IMR-90 (cell line): ENCODE results near the gene ARPIN. TPM values are rescaled to one million over a fixed set of nuclear protein-coding genes. Genes with fewer than 3 reads are reported as not detected.

Source experiments
- ATAC-seq: fragments of 200-7000 bp; cut with Tn5 transposase; 2 replicates; pipeline ENCODE4 v1.9.1; 2020; ENCODE audit warnings: low read depth, mild to moderate bottlenecking, moderate library complexity
- BruUV-seq: library from RNA; stranded (reverse); fragments of 400-500 nt; replicated peaks from 2 replicates; lab custom pipeline; 2021; lab: Mats Ljungman, UMichigan
- CTCF ChIA-PET: fragments of 300-600 bp; formaldehyde crosslinking; extraction: SDS; loops from one replicate; lab custom pipeline; 2021; ENCODE audit warnings: antibody characterized with exemption; lab: Yijun Ruan, JAX
- POLR2A ChIA-PET: fragments of 300-600 bp; sonication (Branson Sonifier 250); formaldehyde crosslinking; loops from one replicate; lab custom pipeline; 2022; ENCODE audit warnings: antibody characterized with exemption; ENCODE audit not compliant: unreplicated experiment; lab: Charles Lee
- DNase-seq: peaks from one replicate; pipeline ENCODE4 v3.0.0; 2013
- H2AFZ ChIP-seq: replicated peaks from 2 replicates; pipeline ENCODE3; 2013; ENCODE audit warnings: low read length, mild to moderate bottlenecking; ENCODE audit not compliant: poor library complexity
- H2AK5ac ChIP-seq: 2 replicates; pipeline ENCODE4 v1.6.1; 2013; ENCODE audit warnings: low read depth, low read length, inconsistent platforms
- H2AK9ac ChIP-seq: replicated peaks from 2 replicates; pipeline ENCODE3; 2013; ENCODE audit warnings: mild to moderate bottlenecking, low read depth, low read length, moderate library complexity; ENCODE audit not compliant: poor library complexity
- H2BK120ac ChIP-seq: 2 replicates; pipeline ENCODE4 v1.6.1; 2013; ENCODE audit warnings: low read depth, low read length, inconsistent platforms
- H2BK15ac ChIP-seq: 3 replicates; pipeline ENCODE4 v1.6.1; 2013; ENCODE audit warnings: low read depth, low read length, inconsistent platforms
- H2BK20ac ChIP-seq: 2 replicates; pipeline ENCODE4 v1.6.1; 2013; ENCODE audit warnings: low read depth, mild to moderate bottlenecking, inconsistent platforms, low read length, moderate library complexity
- H2BK5ac ChIP-seq: 2 replicates; pipeline ENCODE4 v1.6.1; 2013; ENCODE audit warnings: mild to moderate bottlenecking, low read depth, low read length, inconsistent platforms; ENCODE audit not compliant: poor library complexity, severe bottlenecking
- H3K14ac ChIP-seq: replicated peaks from 2 replicates; pipeline ENCODE4 v1.6.1; 2013; ENCODE audit warnings: low read depth, low read length, inconsistent platforms
- H3K18ac ChIP-seq: 2 replicates; pipeline ENCODE4 v1.6.1; 2013; ENCODE audit warnings: low read depth, low read length, control low read depth
- H3K23ac ChIP-seq: 2 replicates; pipeline ENCODE4 v1.6.1; 2013; ENCODE audit warnings: low read depth, low read length, inconsistent platforms
- H3K27ac ChIP-seq: 2 replicates; pipeline ENCODE4 v1.5.1; 2013; ENCODE audit warnings: mild to moderate bottlenecking, control low read depth, low read length; ENCODE audit not compliant: insufficient read depth
- H3K27me3 ChIP-seq: 2 replicates; pipeline ENCODE4 v1.6.1; 2013; ENCODE audit warnings: low read length; ENCODE audit not compliant: control insufficient read depth, insufficient read depth
- H3K36me3 ChIP-seq: 2 replicates; pipeline ENCODE4 v1.6.1; 2013; ENCODE audit warnings: low read length, mixed read lengths; ENCODE audit not compliant: control insufficient read depth, insufficient read depth
- H3K4ac ChIP-seq: 2 replicates; pipeline ENCODE4 v1.6.1; 2013; ENCODE audit warnings: low read depth, low read length, inconsistent platforms
- H3K4me1 ChIP-seq: 2 replicates; pipeline ENCODE4 v1.6.1; 2013; ENCODE audit warnings: low read length, mixed read lengths; ENCODE audit not compliant: control insufficient read depth, insufficient read depth
- H3K4me2 ChIP-seq: 2 replicates; pipeline ENCODE4 v1.6.1; 2013; ENCODE audit warnings: low read depth, mild to moderate bottlenecking, control low read depth, low read length, moderate library complexity
- H3K4me3 ChIP-seq: 2 replicates; pipeline ENCODE4 v1.5.1; 2013; ENCODE audit warnings: low read depth, mild to moderate bottlenecking, control low read depth, low read length, moderate library complexity; ENCODE audit not compliant: insufficient read depth
- H3K56ac ChIP-seq: 2 replicates; pipeline ENCODE4 v1.6.1; 2013; ENCODE audit warnings: low read length, inconsistent platforms; ENCODE audit not compliant: insufficient read depth; ENCODE audit errors: extremely low read depth
- H3K79me1 ChIP-seq, 2 experiments: 2 replicates each; pipeline ENCODE4 v1.6.1; 2013; ENCODE audit warnings: low read length in 2 of 2, inconsistent platforms in 1 of 2, low read depth in 1 of 2
- H3K9ac ChIP-seq: 2 replicates; pipeline ENCODE4 v1.6.1; 2013; ENCODE audit warnings: low read depth, low read length, control low read depth
- H3K9me1 ChIP-seq: 2 replicates; pipeline ENCODE4 v1.6.1; 2013; ENCODE audit warnings: low read length, inconsistent platforms; ENCODE audit not compliant: insufficient read depth
- H3K9me3 ChIP-seq: 2 replicates; pipeline ENCODE4 v1.6.1; 2013; ENCODE audit warnings: low read length; ENCODE audit not compliant: control insufficient read depth, insufficient read depth
- H4K20me1 ChIP-seq: 2 replicates; pipeline ENCODE4 v1.6.1; 2013; ENCODE audit warnings: low read length, inconsistent platforms; ENCODE audit not compliant: insufficient read depth
- H4K5ac ChIP-seq: 2 replicates; pipeline ENCODE4 v1.6.1; 2013; ENCODE audit warnings: mild to moderate bottlenecking, low read depth, low read length, control low read depth
- H4K8ac ChIP-seq, 2 experiments: 2 replicates each; pipeline ENCODE4 v1.6.1; 2013; ENCODE audit warnings: low read depth in 2 of 2, low read length in 2 of 2, control low read depth in 1 of 2, inconsistent platforms in 1 of 2
- H4K91ac ChIP-seq: 2 replicates; pipeline ENCODE4 v1.6.1; 2013; ENCODE audit warnings: low read depth, low read length, inconsistent platforms; ENCODE audit not compliant: insufficient read depth
- FOS ChIP-seq: fragments of 150-350 bp; IDR thresholded peaks from 2 replicates; pipeline ENCODE4 v1.6.1; 2016; ENCODE audit warnings: low read depth, low read length
- NFE2L2 ChIP-seq: fragments of 150-350 bp; IDR thresholded peaks from 2 replicates; pipeline ENCODE4 v1.6.1; 2016; ENCODE audit warnings: low read depth, mild to moderate bottlenecking, low read length
- WGBS, 2 experiments: methylation state at CpG; one replicate each; pipeline versions ENCODE4 v1.1.5 to v1.1.7; 2013; ENCODE audit warnings: missing lambda C conversion rate in 2 of 2; ENCODE audit not compliant: insufficient read length in 1 of 2; ENCODE audit errors: extremely low coverage in 2 of 2; 5-methylcytosine and 5-hydroxymethylcytosine counted together
- dilution Hi-C: fragments of 300-500 bp; cut with HindIII; formaldehyde crosslinking; loops from one replicate; pipeline ENCODE4 v1.14.3; 2018; ENCODE audit warnings: low sequenced_read_pairs; ENCODE audit not compliant: unreplicated experiment
- in situ Hi-C: fragments of 300-500 bp; cut with MboI; formaldehyde crosslinking; loops from 3 replicates; pipeline ENCODE4 v1.14.3; 2019; ENCODE audit warnings: low sequenced_read_pairs, inconsistent platforms, mixed read lengths
- intact Hi-C: fragments of 100-400 bp; cut with micrococcal nuclease; formaldehyde crosslinking; loops from 2 replicates; pipeline ENCODE4 v1.10.0; 2022
- microRNA-seq, 2 experiments: library from miRNA; stranded (forward) in 1 of 2; unstranded in 1 of 2; fragments of 10-50 nt in 1 of 2; fragments of <30 nt in 1 of 2; gene quantifications in 1 of 2; microRNA quantifications in 1 of 2; one replicate each; pipeline versions ENCODE3 to v1.1.0; 2013 to 2020; ENCODE audit not compliant: insufficient read depth in 1 of 2, insufficient read length in 1 of 2, unreplicated experiment in 1 of 2
- polyA plus RNA-seq, 3 experiments: library from polyadenylated mRNA; depleted of rRNA; stranded (reverse); fragments of >200 nt; gene quantifications; 2 replicates each; pipeline ENCODE4 v1.2.3, GENCODE V29; 2012; ENCODE audit warnings: low replicate concordance in 1 of 3
- small RNA-seq, 5 experiments: library from RNA; depleted of rRNA; stranded (forward); fragments of <200 nt; gene quantifications; one replicate each; pipeline ENCODE3, GENCODE V24; 2012
- total RNA-seq: library from RNA; depleted of rRNA; stranded (reverse); fragments of >200 nt; gene quantifications from 2 replicates; pipeline ENCODE4 v1.2.3, GENCODE V29; 2012; rRNA removed
- TF ChIP-seq, protein P1 (sequence below): fragments of 150-350 bp; IDR thresholded peaks from 2 replicates; pipeline ENCODE4 v1.6.1; 2016; ENCODE audit warnings: low read depth, mild to moderate bottlenecking, low read length, moderate library complexity, borderline replicate concordance

ARPIN gene
- total and polyA plus RNA-seq, 2 of the 4 experiments (the other 2 are of a cell fraction) = 3.9 to 8.8 TPM

DNA sequence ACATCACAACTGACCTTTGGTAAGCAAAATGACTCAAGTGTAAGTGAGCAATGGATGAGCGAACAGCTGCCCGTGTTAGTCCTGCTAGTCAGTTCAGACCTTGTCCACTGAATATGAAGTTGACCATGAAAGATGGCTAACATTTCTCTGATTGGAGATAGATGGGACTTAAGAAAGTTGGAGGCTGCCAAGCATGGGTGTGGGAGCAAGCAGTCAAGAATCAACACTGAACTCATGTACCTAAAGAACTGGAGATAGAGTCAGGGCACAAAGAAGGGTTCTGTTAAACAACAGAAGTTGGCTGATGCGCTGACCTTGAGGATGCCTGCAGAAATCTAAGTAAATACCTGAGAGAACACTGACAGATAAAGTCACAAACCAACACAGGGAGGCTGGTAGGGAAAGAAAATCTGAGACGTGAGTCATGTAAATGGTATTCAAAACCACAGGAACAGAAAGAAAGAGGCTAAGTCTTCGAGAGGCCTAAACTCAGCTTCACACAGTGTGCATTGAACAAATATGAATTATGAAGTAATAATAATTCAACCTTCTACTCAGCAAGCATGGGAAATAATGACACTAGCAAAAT lies 67.4 kb downstream of the ARPIN start:
- Histone ChIP-seq H4K20me1 (peaks cover 3% of the 10 kb centered on the region; the same call in 1 of the 2 replicates), H3K4me2 (peak overlapping the region; percentile 68), H3K4me3 (no peak overlapping the region), H2BK15ac (peak overlapping the region; percentile 94; the same call in 2 of the 3 replicates), H4K8ac (peak overlapping the region; percentile 39 to 86; a peak in 3 of 4 replicates), H2BK5ac (peak overlapping the region; percentile 93), H2AK5ac (peak overlapping the region; percentile 79), H2BK20ac (peak overlapping the region; percentile 87), H3K79me1 (peaks cover 3 to 40% of the 10 kb centered on the region in 2 experiments; a peak in 3 of 4 replicates), H4K5ac (peak overlapping the region; percentile 69; the same call in 1 of the 2 replicates), H2AK9ac (peak overlapping the region; percentile 70), H3K9me3 (no peaks in the 10 kb centered on the region), H3K27me3 (no peaks in the 10 kb centered on the region), H3K4me1 (peaks cover 14% of the 10 kb centered on the region), H2AFZ (peak overlapping the region; percentile 50), H3K4ac (peak overlapping the region; percentile 89), H3K18ac (peak overlapping the region; percentile 78), H3K9ac (no peak overlapping the region), H3K36me3 (no peaks in the 10 kb centered on the region), H4K91ac (peak overlapping the region; percentile 88), H3K23ac (peak overlapping the region; percentile 91), H2BK120ac (peak overlapping the region; percentile 95), H3K27ac (peak overlapping the region; percentile 94), H3K9me1 (peaks cover 7% of the 10 kb centered on the region), H3K14ac (peak overlapping the region; percentile 82), H3K56ac (peak overlapping the region; percentile 68)
- BruUV-seq = no TSS peak
- ATAC-seq (peak; percentile 90), DNase-seq (peak; percentile 92)
- WGBS, 2 experiments = 8% methylated on average over 2 of the region's 5 CpGs; no CpG with 5 or more reads in 1 of the 2 experiments
- CTCF ChIA-PET = interaction anchor here (0.5 kb wide), 1 partner anchor 27 kb away, joined by 3 read pairs; no protein-coding TSS in a partner anchor
- intact Hi-C loops (loop anchor here (5.0 kb wide), 1 partner anchor 73 kb away; no protein-coding TSS in a partner anchor), dilution Hi-C loops (no loop called here), in situ Hi-C loops (no loop called here)
- TF ChIP-seq FOS = peak; percentile 71; the same call in 1 of the 2 replicates
- TF ChIP-seq, protein P1, sequence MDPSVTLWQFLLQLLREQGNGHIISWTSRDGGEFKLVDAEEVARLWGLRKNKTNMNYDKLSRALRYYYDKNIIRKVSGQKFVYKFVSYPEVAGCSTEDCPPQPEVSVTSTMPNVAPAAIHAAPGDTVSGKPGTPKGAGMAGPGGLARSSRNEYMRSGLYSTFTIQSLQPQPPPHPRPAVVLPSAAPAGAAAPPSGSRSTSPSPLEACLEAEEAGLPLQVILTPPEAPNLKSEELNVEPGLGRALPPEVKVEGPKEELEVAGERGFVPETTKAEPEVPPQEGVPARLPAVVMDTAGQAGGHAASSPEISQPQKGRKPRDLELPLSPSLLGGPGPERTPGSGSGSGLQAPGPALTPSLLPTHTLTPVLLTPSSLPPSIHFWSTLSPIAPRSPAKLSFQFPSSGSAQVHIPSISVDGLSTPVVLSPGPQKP = no peak
- 0 out of 2 replicates have a peak, but pooled peaks have one; percentile 8 for TF ChIP-seq NFE2L2
- POLR2A ChIA-PET = no interaction called here

Small RNAs within 50 kb of the gene (microRNA-seq; reads per million reads assigned to microRNA genes)
- gene MIR5009 (ENCODE audit: insufficient read depth in 1 of 2, insufficient read length in 1 of 2, unreplicated experiment in 1 of 2) (0.37 to 6.2 reads per million in 2 experiments), gene MIR5094 (ENCODE audit: insufficient read depth in 1 of 2, insufficient read length in 1 of 2, unreplicated experiment in 1 of 2) (0 to 3.1 reads per million in 2 experiments), gene RNU6-1111P (ENCODE audit: insufficient read depth, insufficient read length) (not detected), gene RNU7-111P (ENCODE audit: insufficient read depth, insufficient read length) (not detected)

Small RNAs within 50 kb of the gene (small RNA-seq; reads per million reads assigned to genes)
- 0 to 0.17 (median 0) reads per million in 5 experiments for gene MIR5009
- 0 to 2.9 (median 0) reads per million in 5 experiments for gene MIR5094
- gene RNU6-1111P = 0 reads per million in 5 experiments
- 0 reads per million in 5 experiments for gene RNU7-111P

Other genes starting within 250 kb of the ARPIN start
- under 0.01 TPM in 2 replicates for gene PLIN1, start 233.6 kb downstream of the ARPIN start, total RNA-seq
- 0.07 and 0.09 TPM in 2 replicates for gene PLIN1, start 233.6 kb downstream of the ARPIN start, polyA plus RNA-seq (2012; rRNA removed)
- gene PEX11A, start 222.2 kb downstream of the ARPIN start, total RNA-seq = 7.8 and 10.2 TPM in 2 replicates
- gene PEX11A, start 222.2 kb downstream of the ARPIN start, polyA plus RNA-seq (2012; rRNA removed) = 3.3 and 4.2 TPM in 2 replicates
- gene WDR93, start 222.1 kb downstream of the ARPIN start, total RNA-seq = not detected in 2 replicates
- not detected in 2 replicates for gene WDR93, start 222.1 kb downstream of the ARPIN start, polyA plus RNA-seq (2012; rRNA removed)
- under 0.01 TPM in 1 of 2 replicates, not detected in the other for gene MESP1, start 161.7 kb downstream of the ARPIN start, total RNA-seq
- gene MESP1, start 161.7 kb downstream of the ARPIN start, polyA plus RNA-seq (2012; rRNA removed) = 0.10 and 0.13 TPM in 2 replicates
- gene MESP2, start 136.6 kb downstream of the ARPIN start, total RNA-seq = 0.18 and 0.28 TPM in 2 replicates
- 0.32 and 0.34 TPM in 2 replicates for gene MESP2, start 136.6 kb downstream of the ARPIN start, polyA plus RNA-seq (2012; rRNA removed)
- 8.4 and 8.6 TPM in 2 replicates for gene ANPEP, start 98.1 kb downstream of the ARPIN start, total RNA-seq
- gene ANPEP, start 98.1 kb downstream of the ARPIN start, polyA plus RNA-seq (2012; rRNA removed) = 40.4 and 47.0 TPM in 2 replicates
- gene AP3S2, start 19.0 kb downstream of the ARPIN start, total RNA-seq = 34.1 and 44.4 TPM in 2 replicates
- 10.1 and 12.6 TPM in 2 replicates for gene AP3S2, start 19.0 kb downstream of the ARPIN start, polyA plus RNA-seq (2012; rRNA removed)
- 8.2 and 8.9 TPM in 2 replicates for gene ZNF710, start 88.4 kb upstream of the ARPIN start, total RNA-seq
- 7.6 and 9.2 TPM in 2 replicates for gene ZNF710, start 88.4 kb upstream of the ARPIN start, polyA plus RNA-seq (2012; rRNA removed)
- gene IDH2, start 189.5 kb upstream of the ARPIN start, total RNA-seq = 87.2 and 118 TPM in 2 replicates
- gene IDH2, start 189.5 kb upstream of the ARPIN start, polyA plus RNA-seq (2012; rRNA removed) = 84.2 and 84.9 TPM in 2 replicates